OCI-LY7 (cell line): ENCODE measurements around the gene STON2.

Experiments
- EZH2phosphoT487 ChIP-seq: fragments of 200-600 bp; sonication (generic); IDR thresholded peaks from 2 replicates; pipeline ENCODE4 v1.6.1; 2018; ENCODE audit warnings: low read depth, borderline replicate concordance, mild to moderate bottlenecking, mixed run types, antibody characterized with exemption, low read length, moderate library complexity, mixed read lengths
- TF ChIP-seq, protein P1 (sequence below): fragments of 200-600 bp; sonication (generic); conservative IDR thresholded peaks from 2 replicates; pipeline ENCODE4 v1.5.1; 2014; ENCODE audit warnings: mild to moderate bottlenecking, antibody characterized with exemption, low read length, moderate library complexity, mixed read lengths

DNA sequence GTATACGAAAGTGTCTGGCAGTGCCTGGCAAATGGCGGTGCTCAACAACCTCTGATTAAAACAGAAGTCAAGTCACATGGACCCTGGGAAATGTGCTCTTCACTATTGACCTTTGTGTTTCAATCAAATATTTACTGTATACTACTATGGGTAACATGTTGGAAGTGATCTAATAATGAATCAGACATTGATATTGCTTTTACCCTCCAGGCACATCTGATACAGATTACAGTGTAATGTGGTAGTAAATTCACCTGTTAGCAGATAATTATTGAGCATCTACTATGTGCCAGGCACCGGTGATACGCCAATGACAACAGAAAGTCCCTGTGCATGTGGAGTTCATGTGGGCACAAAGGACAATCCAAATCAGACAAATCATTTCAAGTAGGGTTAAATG is 63.1 kb downstream of the STON2 start:
- TF ChIP-seq, protein P1, sequence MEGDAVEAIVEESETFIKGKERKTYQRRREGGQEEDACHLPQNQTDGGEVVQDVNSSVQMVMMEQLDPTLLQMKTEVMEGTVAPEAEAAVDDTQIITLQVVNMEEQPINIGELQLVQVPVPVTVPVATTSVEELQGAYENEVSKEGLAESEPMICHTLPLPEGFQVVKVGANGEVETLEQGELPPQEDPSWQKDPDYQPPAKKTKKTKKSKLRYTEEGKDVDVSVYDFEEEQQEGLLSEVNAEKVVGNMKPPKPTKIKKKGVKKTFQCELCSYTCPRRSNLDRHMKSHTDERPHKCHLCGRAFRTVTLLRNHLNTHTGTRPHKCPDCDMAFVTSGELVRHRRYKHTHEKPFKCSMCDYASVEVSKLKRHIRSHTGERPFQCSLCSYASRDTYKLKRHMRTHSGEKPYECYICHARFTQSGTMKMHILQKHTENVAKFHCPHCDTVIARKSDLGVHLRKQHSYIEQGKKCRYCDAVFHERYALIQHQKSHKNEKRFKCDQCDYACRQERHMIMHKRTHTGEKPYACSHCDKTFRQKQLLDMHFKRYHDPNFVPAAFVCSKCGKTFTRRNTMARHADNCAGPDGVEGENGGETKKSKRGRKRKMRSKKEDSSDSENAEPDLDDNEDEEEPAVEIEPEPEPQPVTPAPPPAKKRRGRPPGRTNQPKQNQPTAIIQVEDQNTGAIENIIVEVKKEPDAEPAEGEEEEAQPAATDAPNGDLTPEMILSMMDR: no peak
- no peak for TF ChIP-seq EZH2phosphoT487
